Limb (tissue), 2 donors: ENCODE data around the gene PSORS1C1.
A peak's percentile ranks its signal among the peaks of the same experiment; 100 is the strongest.

ENCODE experiments used
- DNase-seq, 2 donors: peaks; one replicate each; pipeline ENCODE4 v3.0.0-alpha.2; 2016; ENCODE audit errors: extremely low spot score in 2 of 2

The PSORS1C1 gene

GRCh38 chr6:31096215-31096614 is 18.4 kb upstream of the PSORS1C1 start:
- no peak for DNase-seq

GRCh38 chr6:31096656-31097055 is 17.9 kb upstream of the PSORS1C1 start:
- DNase-seq = no peak

- DNase-seq = no peak
Observed at GRCh38 chr6:31098449-31098938, 16.1 kb upstream of the PSORS1C1 start.

- no peak for DNase-seq
Observed at GRCh38 chr6:31103136-31103535, 11.5 kb upstream of the PSORS1C1 start.

GRCh38 chr6:31107052-31107451 is 7.5 kb upstream of the PSORS1C1 start:
- no peak for DNase-seq

GRCh38 chr6:31110825-31111582 is 3.6 kb upstream of the PSORS1C1 start:
- DNase-seq = no peak

GRCh38 chr6:31111712-31112111 is 2.9 kb upstream of the PSORS1C1 start:
- DNase-seq = no peak

GRCh38 chr6:31112478-31112877 is 2.1 kb upstream of the PSORS1C1 start, which contains the start of gene C6orf15:
Gene C6orf15 (minus strand): TSS chr6:31112575. CDS start chr6:31112555, 20 bp downstream.
- no peak for DNase-seq

- DNase-seq = no peak
Observed at GRCh38 chr6:31113861-31114540, 599 bp upstream of the PSORS1C1 start.

GRCh38 chr6:31114970-31115849 is 610 bp downstream of the PSORS1C1 start:
- DNase-seq = no peak

- no peak for DNase-seq
Observed at GRCh38 chr6:31115941-31116560, 1.5 kb downstream of the PSORS1C1 start.

- no peak for DNase-seq
Observed at GRCh38 chr6:31116661-31117385, 2.2 kb downstream of the PSORS1C1 start.

- no peak for DNase-seq
Observed at GRCh38 chr6:31118178-31118577, 3.6 kb downstream of the PSORS1C1 start.

GRCh38 chr6:31120151-31120915 is 5.7 kb downstream of the PSORS1C1 start, which contains the start of gene CDSN:
Gene CDSN (minus strand): TSS chr6:31120446. CDS start chr6:31120419, 27 bp downstream.
- DNase-seq = no peak

- no peak for DNase-seq
Observed at GRCh38 chr6:31121131-31121790, 6.7 kb downstream of the PSORS1C1 start.

GRCh38 chr6:31122791-31123706 is 8.4 kb downstream of the PSORS1C1 start:
- DNase-seq = peak in 1 of 2 donors; percentile 22

- DNase-seq = no peak
Observed at GRCh38 chr6:31125162-31125561, 10.6 kb downstream of the PSORS1C1 start.
